ENCODE measurements around the gene TEP1. TPM values are rescaled to one million over a fixed set of nuclear protein-coding genes. Genes with fewer than 3 reads are reported as not detected.
"Not testable (repeated sequence)": the region's sequence is repeated elsewhere in the genome, so short reads cannot be mapped to it uniquely, and the experiment has no call there.

The TEP1 gene
- total RNA-seq, 4 donors from 2014 or later = 17.2 to 28.8 (median 22.9) TPM

DNA sequence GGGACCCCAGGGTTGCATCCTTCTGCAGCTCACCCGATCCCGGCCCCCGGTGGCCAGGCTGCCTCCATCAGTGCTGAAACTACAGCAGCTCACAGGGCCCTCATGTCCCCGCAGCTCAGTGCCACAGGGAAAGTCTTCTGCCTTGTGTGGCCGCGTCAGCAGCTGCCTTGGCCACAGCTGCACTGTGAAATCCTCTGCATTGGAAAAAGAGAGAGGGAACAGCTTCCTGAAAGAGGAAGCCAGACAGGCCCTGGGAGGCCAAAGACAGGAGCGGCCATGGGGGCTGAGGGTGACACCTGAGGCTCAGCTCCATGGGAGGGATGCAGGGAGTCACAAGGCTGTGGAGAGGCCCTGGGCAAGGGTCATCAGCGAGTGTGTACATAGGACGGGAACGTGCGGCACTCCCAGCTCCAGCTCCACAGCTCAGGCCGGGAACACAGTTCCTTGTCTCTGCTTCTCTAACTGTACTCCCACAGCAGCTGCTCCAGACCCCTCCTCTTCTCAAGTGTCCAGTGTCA lies 37.2 kb downstream of the TEP1 start:
- Histone ChIP-seq H3K4me1 (peaks cover 0 to 5% (median 0%) of the 10 kb centered on the region in 4 donors), H3K27ac (replicated peaks in 1 of 4) (no peak overlapping the region)
- 89% methylated on average over 12 of the region's 12 CpGs for WGBS

DNA sequence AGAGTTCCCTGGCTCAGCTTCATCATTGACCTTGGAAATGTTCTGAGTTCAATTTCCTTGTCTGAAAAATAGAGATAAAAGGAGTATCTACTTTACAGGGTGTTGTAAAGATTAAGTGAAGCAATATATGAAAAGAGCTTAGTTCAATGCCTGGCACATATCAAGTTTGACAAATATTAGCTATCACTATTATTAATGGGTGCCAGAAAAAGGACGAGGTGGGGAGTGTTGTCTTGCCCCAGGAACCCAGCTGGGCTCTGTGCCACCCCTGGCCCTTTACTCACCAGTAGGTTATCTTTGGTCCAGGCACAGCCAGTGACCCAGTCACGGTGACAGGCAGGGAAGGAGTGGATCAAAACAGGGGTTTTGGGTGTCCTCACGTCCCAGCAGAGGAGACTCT lies 37.8 kb downstream of the TEP1 start:
- no peak overlapping the region for H3K27ac ChIP-seq (replicated peaks in 1 of 4)
- H3K4me3 ChIP-seq = no peak overlapping the region
- no peak for TF ChIP-seq POLR2A (IDR thresholded peaks at IDR 0.05; ENCODE audit: low read depth)
- TF ChIP-seq, protein P1, sequence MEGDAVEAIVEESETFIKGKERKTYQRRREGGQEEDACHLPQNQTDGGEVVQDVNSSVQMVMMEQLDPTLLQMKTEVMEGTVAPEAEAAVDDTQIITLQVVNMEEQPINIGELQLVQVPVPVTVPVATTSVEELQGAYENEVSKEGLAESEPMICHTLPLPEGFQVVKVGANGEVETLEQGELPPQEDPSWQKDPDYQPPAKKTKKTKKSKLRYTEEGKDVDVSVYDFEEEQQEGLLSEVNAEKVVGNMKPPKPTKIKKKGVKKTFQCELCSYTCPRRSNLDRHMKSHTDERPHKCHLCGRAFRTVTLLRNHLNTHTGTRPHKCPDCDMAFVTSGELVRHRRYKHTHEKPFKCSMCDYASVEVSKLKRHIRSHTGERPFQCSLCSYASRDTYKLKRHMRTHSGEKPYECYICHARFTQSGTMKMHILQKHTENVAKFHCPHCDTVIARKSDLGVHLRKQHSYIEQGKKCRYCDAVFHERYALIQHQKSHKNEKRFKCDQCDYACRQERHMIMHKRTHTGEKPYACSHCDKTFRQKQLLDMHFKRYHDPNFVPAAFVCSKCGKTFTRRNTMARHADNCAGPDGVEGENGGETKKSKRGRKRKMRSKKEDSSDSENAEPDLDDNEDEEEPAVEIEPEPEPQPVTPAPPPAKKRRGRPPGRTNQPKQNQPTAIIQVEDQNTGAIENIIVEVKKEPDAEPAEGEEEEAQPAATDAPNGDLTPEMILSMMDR (IDR thresholded peaks at IDR 0.05) = no peak
- TF ChIP-seq EP300 (IDR thresholded peaks at IDR 0.05) = no peak
- no peak for TF ChIP-seq POLR2AphosphoS5 (IDR thresholded peaks at IDR 0.05)
- no peaks in the 10 kb centered on the region for H3K9me3 ChIP-seq
- intact Hi-C loops (cut with DNase I) = no loop called here
- no peaks in the 10 kb centered on the region for H3K27me3 ChIP-seq
- WGBS = 92% methylated on average over 3 of the region's 3 CpGs
- peaks cover 0 to 5% (median 0%) of the 10 kb centered on the region in 4 donors for H3K4me1 ChIP-seq
- DNase-seq (ENCODE audit: extremely low spot score) = no peak
- H3K36me3 ChIP-seq = peaks cover 87 to 100% (median 100%) of the 10 kb centered on the region in 4 donors

More for the DNA sequence above, 37.2 kb downstream of the TEP1 start:
- Histone ChIP-seq H3K9me3 (no peaks in the 10 kb centered on the region), H3K36me3 (peaks cover 87 to 100% (median 100%) of the 10 kb centered on the region in 4 donors), H3K4me3 (no peak overlapping the region), H3K27me3 (no peaks in the 10 kb centered on the region)
- no peak for TF ChIP-seq POLR2AphosphoS5 (IDR thresholded peaks at IDR 0.05)
- TF ChIP-seq, protein P1 (IDR thresholded peaks at IDR 0.05) = no peak
- TF ChIP-seq POLR2A (IDR thresholded peaks at IDR 0.05; ENCODE audit: low read depth) = no peak
- TF ChIP-seq EP300 (IDR thresholded peaks at IDR 0.05) = no peak
- intact Hi-C loops (cut with DNase I) = no loop called here
- no peak for DNase-seq (ENCODE audit: extremely low spot score)

DNA sequence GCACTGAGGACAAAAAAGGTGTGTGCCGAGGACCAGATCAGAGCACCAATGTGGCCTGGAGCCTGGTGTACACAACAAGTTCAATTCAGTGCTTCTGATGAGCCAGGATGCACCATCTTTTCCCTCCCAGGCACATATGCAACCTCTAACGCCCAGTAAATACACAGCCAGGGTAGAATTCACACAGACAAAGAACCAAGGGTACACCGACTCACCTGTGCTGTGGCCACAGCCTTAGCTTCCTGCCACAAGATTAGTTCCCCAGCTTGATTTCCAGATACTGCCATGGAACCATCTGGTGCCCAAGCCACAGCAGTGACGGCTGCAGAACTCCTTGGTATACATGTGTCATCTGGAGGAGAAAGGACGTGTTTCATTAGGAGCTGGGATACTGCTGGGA lies 40.5 kb downstream of the TEP1 start:
- Histone ChIP-seq H3K36me3 (peaks cover 85 to 100% (median 100%) of the 10 kb centered on the region in 4 donors), H3K9me3 (no peaks in the 10 kb centered on the region), H3K4me1 (peaks cover 0 to 5% (median 0%) of the 10 kb centered on the region in 4 donors), H3K27ac (replicated peaks in 1 of 4) (no peak overlapping the region), H3K27me3 (no peaks in the 10 kb centered on the region), H3K4me3 (no peak overlapping the region)
- no peak for DNase-seq (ENCODE audit: extremely low spot score)
- intact Hi-C loops (cut with DNase I) = no loop called here
- 78% methylated on average over 5 of the region's 5 CpGs for WGBS
- TF ChIP-seq POLR2AphosphoS5 (IDR thresholded peaks at IDR 0.05) (no peak), POLR2A (IDR thresholded peaks at IDR 0.05; ENCODE audit: low read depth) (no peak), EP300 (IDR thresholded peaks at IDR 0.05) (no peak)
- TF ChIP-seq, protein P1 (IDR thresholded peaks at IDR 0.05) = no peak

DNA sequence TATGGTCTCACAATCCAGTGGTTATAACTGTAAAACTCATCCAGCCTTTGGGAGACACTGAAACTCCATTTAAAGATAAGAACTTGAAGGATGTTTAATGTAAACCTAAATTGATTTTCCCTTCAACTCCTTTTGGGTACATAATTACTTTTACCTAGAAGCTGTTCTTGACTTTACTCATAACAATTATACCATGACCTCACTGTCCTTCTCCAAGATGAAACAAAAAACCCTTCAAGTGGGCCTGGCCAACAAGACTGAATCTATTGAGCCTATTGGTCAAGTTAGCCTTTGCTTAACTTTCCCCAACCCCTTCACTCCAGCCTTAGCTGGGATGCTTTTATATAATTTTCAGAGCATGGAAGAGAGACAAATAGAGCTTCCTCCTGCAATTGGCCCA lies 47.4 kb downstream of the TEP1 start:
- TF ChIP-seq POLR2A (IDR thresholded peaks at IDR 0.05; ENCODE audit: low read depth) (no peak), EP300 (IDR thresholded peaks at IDR 0.05) (no peak)
- TF ChIP-seq, protein P1 (IDR thresholded peaks at IDR 0.05) = no peak
- Histone ChIP-seq H3K36me3 (peaks cover 50 to 94% (median 78%) of the 10 kb centered on the region in 4 donors), H3K4me3 (no peak overlapping the region), H3K27me3 (no peaks in the 10 kb centered on the region), H3K9me3 (no peaks in the 10 kb centered on the region), H3K4me1 (no peaks in the 10 kb centered on the region), H3K27ac (replicated peaks in 1 of 4) (no peak overlapping the region)
- intact Hi-C loops (cut with DNase I) = no loop called here
- DNase-seq (ENCODE audit: extremely low spot score) = no peak

DNA sequence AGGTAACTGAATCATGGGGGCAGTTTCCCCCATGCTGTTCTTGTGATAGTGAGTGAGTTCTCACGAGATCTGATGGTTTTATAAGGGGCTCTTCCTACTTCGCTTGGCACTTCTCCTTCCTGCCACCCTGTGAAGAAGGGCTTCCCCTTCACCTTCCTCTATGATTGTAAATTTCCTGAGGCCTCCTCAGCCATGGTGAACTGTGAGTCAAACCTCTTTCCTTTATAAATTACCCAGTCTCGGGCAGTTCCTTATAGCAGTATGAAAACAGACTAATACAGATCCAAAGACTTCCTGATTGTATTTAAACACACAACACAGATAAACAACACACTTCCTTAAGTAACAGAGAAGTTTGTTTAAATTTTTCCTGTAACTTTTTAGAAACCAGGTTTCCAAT lies 54.8 kb downstream of the TEP1 start:
- WGBS = 58% methylated on average over 3 of the region's 3 CpGs
- intact Hi-C loops (cut with DNase I) = not testable (repeated sequence)
- H3K36me3 ChIP-seq = peaks cover 20 to 77% (median 58%) of the 10 kb centered on the region in 4 donors

More for the DNA sequence above, 54.8 kb downstream of the TEP1 start:
- not testable (repeated sequence) for H3K27me3 ChIP-seq; H3K4me3 ChIP-seq; H3K4me1 ChIP-seq; H3K9me3 ChIP-seq; DNase-seq (ENCODE audit: extremely low spot score); H3K27ac ChIP-seq (replicated peaks in 1 of 4)

All from esophagus muscularis mucosa (tissue), 4 donors.